Body of pancreas (tissue), 4 donors: ENCODE data around the gene NHSL1. TPM values are rescaled to one million over a fixed set of nuclear protein-coding genes. Genes with fewer than 3 reads are reported as not detected.

Experiments
- ATAC-seq: fragments of 150-250 bp; one replicate; pipeline ENCODE4 v1.9.1; 2016
- DNase-seq, 4 donors: peaks; one replicate each; pipeline ENCODE4 v3.0.0-alpha.2; 2019
- H3K27ac ChIP-seq, 4 donors: fragments of 200-600 bp; sonication (generic); 1 replicate in 3 of 4; 2 replicates in 1 of 4; pipeline versions ENCODE4 v1.5.1 to v1.6.1; 2016 to 2019; ENCODE audit warnings: mild to moderate bottlenecking in 1 of 4, mixed read lengths in 1 of 4, moderate library complexity in 1 of 4
- H3K27me3 ChIP-seq, 2 donors: fragments of 200-600 bp; sonication (generic); one replicate each; pipeline ENCODE4 v1.6.0; 2016; ENCODE audit warnings: mild to moderate bottlenecking in 1 of 2
- H3K36me3 ChIP-seq, 2 donors: fragments of 200-600 bp; sonication (generic); replicated peaks in 1 of 2; 2 replicates each; pipeline ENCODE4 v1.5.1; 2016; ENCODE audit warnings: low read depth in 2 of 2; ENCODE audit not compliant: insufficient read depth in 1 of 2
- H3K4me1 ChIP-seq: fragments of 200-600 bp; sonication (generic); one replicate; pipeline ENCODE4 v1.6.0; 2016
- H3K4me3 ChIP-seq, 2 donors: fragments of 200-600 bp; sonication (generic); 1 replicate in 1 of 2; 2 replicates in 1 of 2; pipeline ENCODE4 v1.5.1; 2016 to 2019
- H3K9me3 ChIP-seq, 3 donors: fragments of 200-600 bp; sonication (generic); 1 replicate in 2 of 3; 2 replicates in 1 of 3; pipeline ENCODE4 v1.5.1; 2016
- CTCF ChIP-seq, 7 experiments: fragments of 450-650 bp in 4 of 7; fragments of 200-600 bp in 3 of 7; sonication (generic) in 3 of 7; IDR thresholded peaks; one replicate each; pipeline ENCODE4 v1.5.1; 2016 to 2019; ENCODE audit warnings: antibody characterized with exemption in 7 of 7
- POLR2A ChIP-seq, 3 donors: fragments of 450-650 bp; IDR thresholded peaks; one replicate each; pipeline ENCODE4 v1.6.1; 2016; ENCODE audit warnings: antibody characterized with exemption in 3 of 3, mild to moderate bottlenecking in 2 of 3
- WGBS, 2 donors: methylation state at CpG; one replicate each; pipeline ENCODE4 v1.1.5; 2017; 5-methylcytosine and 5-hydroxymethylcytosine counted together
- intact Hi-C: fragments of 100-400 bp; cut with DNase I; formaldehyde crosslinking; loops from one replicate; pipeline ENCODE4 v1.15.1; 2023
- total RNA-seq, 2 donors: library from RNA; depleted of rRNA; stranded (reverse); fragments of >200 nt; gene quantifications; one replicate each; pipeline ENCODE4 v1.1.0, GENCODE V29; 2016

Gene NHSL1
- total RNA-seq, 2 donors from 2014 or later = 5.2 to 7.3 TPM

- intact Hi-C loops = loop anchor here (5.0 kb wide), 1 partner anchor 80 kb away; no protein-coding TSS in a partner anchor
- Histone ChIP-seq H3K4me1 (peaks cover 18% of the 10 kb centered on the region), H3K4me3 (no peak overlapping the region), H3K9me3 (no peaks in the 10 kb centered on the region), H3K27ac (no peak overlapping the region), H3K27me3 (no peaks in the 10 kb centered on the region), H3K36me3 (no peaks in the 10 kb centered on the region)
- TF ChIP-seq CTCF (IDR thresholded peaks at IDR 0.05) = no peak
- TF ChIP-seq POLR2A (IDR thresholded peaks at IDR 0.05) = no peak
- no peak for ATAC-seq
- no peak for DNase-seq
- 74 to 75% methylated on average over 8 of the region's 8 CpGs for WGBS, 2 donors
These were observed 13.3 kb upstream of the NHSL1 start for GRCh38 chr6:138512609-138513008.

GRCh38 chr6:138510093-138510492 is 10.8 kb upstream of the NHSL1 start:
- no peak for TF ChIP-seq POLR2A (IDR thresholded peaks at IDR 0.05)
- no peak for TF ChIP-seq CTCF (IDR thresholded peaks at IDR 0.05)
- Histone ChIP-seq H3K27me3 (no peaks in the 10 kb centered on the region), H3K4me3 (no peak overlapping the region), H3K9me3 (no peaks in the 10 kb centered on the region), H3K27ac (no peak overlapping the region), H3K36me3 (no peaks in the 10 kb centered on the region), H3K4me1 (peaks cover 30% of the 10 kb centered on the region)
- DNase-seq = no peak
- WGBS, 2 donors = 58 to 60% methylated on average over 3 of the region's 3 CpGs
- intact Hi-C loops = loop anchor here (5.0 kb wide), 1 partner anchor 78 kb away; no protein-coding TSS in a partner anchor
- ATAC-seq = no peak

- TF ChIP-seq CTCF (IDR thresholded peaks at IDR 0.05) = peak; percentile 20 to 84 (median 70)
- TF ChIP-seq POLR2A (IDR thresholded peaks at IDR 0.05) = no peak
- Histone ChIP-seq H3K9me3 (no peaks in the 10 kb centered on the region), H3K27ac (no peak overlapping the region), H3K4me3 (no peak overlapping the region), H3K4me1 (peaks cover 38% of the 10 kb centered on the region), H3K36me3 (no peaks in the 10 kb centered on the region), H3K27me3 (no peaks in the 10 kb centered on the region)
- peak; percentile 70 for ATAC-seq
- 7 to 8% methylated on average over 6 of the region's 6 CpGs for WGBS, 2 donors
- intact Hi-C loops = no loop called here
- peak; percentile 58 to 76 (median 72) for DNase-seq
These were observed 10.1 kb upstream of the NHSL1 start for GRCh38 chr6:138509371-138509770.

- WGBS, 2 donors = 79 to 83% methylated on average over 2 of the region's 2 CpGs
- intact Hi-C loops = no loop called here
- DNase-seq (no peak), ATAC-seq (no peak)
- Histone ChIP-seq H3K36me3 (no peaks in the 10 kb centered on the region), H3K9me3 (no peaks in the 10 kb centered on the region), H3K4me1 (peaks cover 45% of the 10 kb centered on the region), H3K27me3 (no peaks in the 10 kb centered on the region), H3K27ac (peak overlapping the region in 2 of 4 donors; percentile 28 to 57), H3K4me3 (no peak overlapping the region)
- TF ChIP-seq POLR2A (IDR thresholded peaks at IDR 0.05) = no peak
- no peak for TF ChIP-seq CTCF (IDR thresholded peaks at IDR 0.05)
These were observed 9.3 kb upstream of the NHSL1 start for GRCh38 chr6:138508676-138508988.

- H3K4me1 ChIP-seq = peaks cover 50% of the 10 kb centered on the region
- no peak for ATAC-seq
These were observed 8.8 kb upstream of the NHSL1 start for GRCh38 chr6:138507977-138508675.

More at GRCh38 chr6:138507977-138508675, 8.8 kb upstream of the NHSL1 start:
- Histone ChIP-seq H3K27ac (peak overlapping the region in 3 of 4 donors; percentile 6 to 57 (median 28)), H3K4me3 (no peak overlapping the region), H3K9me3 (no peaks in the 10 kb centered on the region), H3K27me3 (no peaks in the 10 kb centered on the region), H3K36me3 (no peaks in the 10 kb centered on the region)
- intact Hi-C loops = no loop called here
- no peak for DNase-seq
- no peak for TF ChIP-seq POLR2A (IDR thresholded peaks at IDR 0.05)
- no peak for TF ChIP-seq CTCF (IDR thresholded peaks at IDR 0.05)
- 27 to 35% methylated on average over 7 of the region's 7 CpGs for WGBS, 2 donors
